ENCODE measurements around the gene SNAPIN.

SNAPIN gene

GRCh38 chr1:153705484-153705883 is 47.0 kb downstream of the SNAPIN start:
- in situ Hi-C loops (cut with HindIII; ENCODE audit: low sequenced_read_pairs), result no loop called here

GRCh38 chr1:153711026-153711425 is 52.5 kb downstream of the SNAPIN start:
- in situ Hi-C loops (cut with HindIII; ENCODE audit: low sequenced_read_pairs), result no loop called here
